ENCODE measurements around the gene EIF4A2.
"Not testable (repeated sequence)": the region's sequence is repeated elsewhere in the genome, so short reads cannot be mapped to it uniquely, and the experiment has no call there.

EIF4A2 gene

GRCh38 chr3:186818956-186819355, 35.6 kb downstream of the EIF4A2 start:
- no peak for DNase-seq (ENCODE audit: low read depth in 2 of 2)

- no peak for DNase-seq (ENCODE audit: low read depth in 2 of 2)
Measured at GRCh38 chr3:186821429-186822387, 38.3 kb downstream of the EIF4A2 start.

GRCh38 chr3:186822388-186822759, 39.0 kb downstream of the EIF4A2 start:
- not testable (repeated sequence) for DNase-seq (ENCODE audit: low read depth in 2 of 2)

- DNase-seq (ENCODE audit: low read depth in 2 of 2), result no peak
Measured at GRCh38 chr3:186823386-186823785, 40.0 kb downstream of the EIF4A2 start.

GRCh38 chr3:186824430-186825139, 41.2 kb downstream of the EIF4A2 start:
- no peak for DNase-seq (ENCODE audit: low read depth in 2 of 2)

- no peak for DNase-seq (ENCODE audit: low read depth in 2 of 2)
Measured at GRCh38 chr3:186825294-186825821, 42.0 kb downstream of the EIF4A2 start.

- DNase-seq (ENCODE audit: low read depth in 2 of 2), result no peak
Measured at GRCh38 chr3:186825872-186826409, 42.6 kb downstream of the EIF4A2 start.

- no peak for DNase-seq (ENCODE audit: low read depth in 2 of 2)
Measured at GRCh38 chr3:186826410-186826975, 43.1 kb downstream of the EIF4A2 start.

GRCh38 chr3:186826976-186827857, 43.8 kb downstream of the EIF4A2 start:
- peak; percentile 64 to 67 for DNase-seq (ENCODE audit: low read depth in 2 of 2)

- no peak for DNase-seq (ENCODE audit: low read depth in 2 of 2)
Measured at GRCh38 chr3:186828340-186828739, 45.0 kb downstream of the EIF4A2 start.

- no peak for DNase-seq (ENCODE audit: low read depth in 2 of 2)
Measured at GRCh38 chr3:186831798-186832197, 48.4 kb downstream of the EIF4A2 start.

- DNase-seq (ENCODE audit: low read depth in 2 of 2), result no peak
Measured at GRCh38 chr3:186832276-186832675, 48.9 kb downstream of the EIF4A2 start.
